GM12878 (cell line): ENCODE results near the gene FBLN5.

Experiments
- ATF2 ChIP-seq: IDR thresholded peaks from 2 replicates; pipeline ENCODE4 v1.6.1; 2012; ENCODE audit warnings: low read length, inconsistent platforms
- CTCF ChIP-seq, 3 experiments: IDR thresholded peaks in 2 of 3; conservative IDR thresholded peaks in 1 of 3; 2 replicates each; pipeline ENCODE4 v1.5.1; 2011; ENCODE audit warnings: low read depth in 3 of 3, low read length in 3 of 3, mild to moderate bottlenecking in 3 of 3, control low read depth in 2 of 3, moderate library complexity in 2 of 3, inconsistent platforms in 1 of 3, mixed read lengths in 1 of 3; ENCODE audit not compliant: control insufficient read depth in 2 of 3, insufficient read depth in 1 of 3; ENCODE audit errors: extremely low read depth in 1 of 3
- EP300 ChIP-seq, 2 experiments: fragments of 150-350 bp in 1 of 2; IDR thresholded peaks; 2 replicates each; pipeline ENCODE4 v1.6.1; 2011 to 2012; ENCODE audit warnings: low read depth in 2 of 2, low read length in 2 of 2, borderline replicate concordance in 1 of 2, improper control_type of control experiment in 1 of 2, inconsistent platforms in 1 of 2; ENCODE audit not compliant: control insufficient read depth in 1 of 2
- HDAC2 ChIP-seq: fragments of 200-600 bp; sonication (generic); IDR thresholded peaks from 2 replicates; pipeline ENCODE4 v1.6.1; 2017
- NBN ChIP-seq: fragments of 450-650 bp; IDR thresholded peaks from 2 replicates; pipeline ENCODE4 v1.6.1; 2016
- TAF1 ChIP-seq: IDR thresholded peaks from 2 replicates; pipeline ENCODE4 v1.6.1; 2011; ENCODE audit warnings: mild to moderate bottlenecking, low read depth, low read length, borderline replicate concordance
- YBX1 ChIP-seq: fragments of 450-650 bp; IDR thresholded peaks from 2 replicates; pipeline ENCODE4 v1.6.1; 2016; ENCODE audit warnings: antibody characterized with exemption
- YY1 ChIP-seq: IDR thresholded peaks from 2 replicates; pipeline ENCODE4 v1.6.1; 2011; ENCODE audit warnings: low read depth, mild to moderate bottlenecking, low read length
- ZNF274 ChIP-seq: IDR thresholded peaks from one replicate; pipeline ENCODE4 v1.8.0; 2011; ENCODE audit not compliant: insufficient read length, insufficient read depth

GRCh38 chr14:91934554-91935285 lies 12.8 kb downstream of the FBLN5 start:
- no peak for TF ChIP-seq TAF1
- no peak for TF ChIP-seq ATF2
- TF ChIP-seq CTCF (IDR thresholded peaks at IDR 0.05 in 2 of 3, conservative IDR thresholded peaks at IDR 0.05 in 1 of 3; ENCODE audit: control insufficient read depth in 2 of 3, extremely low read depth in 1 of 3, insufficient read depth in 1 of 3, low read depth in 3 of 3, low read length in 3 of 3), result no peak
- TF ChIP-seq YY1, result no peak
- no peak for TF ChIP-seq HDAC2
- no peak for TF ChIP-seq EP300 (IDR thresholded peaks at IDR 0.05; ENCODE audit: borderline replicate concordance in 1 of 2, control insufficient read depth in 1 of 2, low read depth in 2 of 2, low read length in 2 of 2)
- TF ChIP-seq NBN, result no peak
- TF ChIP-seq ZNF274, result no peak
- no peak for TF ChIP-seq YBX1
